ENCODE measurements around the gene TMEM207.

Gene TMEM207

GRCh38 chr3:190444006-190444405 is 5.7 kb downstream of the TMEM207 start:
- no peak for DNase-seq (ENCODE audit: low spot score)

DNA sequence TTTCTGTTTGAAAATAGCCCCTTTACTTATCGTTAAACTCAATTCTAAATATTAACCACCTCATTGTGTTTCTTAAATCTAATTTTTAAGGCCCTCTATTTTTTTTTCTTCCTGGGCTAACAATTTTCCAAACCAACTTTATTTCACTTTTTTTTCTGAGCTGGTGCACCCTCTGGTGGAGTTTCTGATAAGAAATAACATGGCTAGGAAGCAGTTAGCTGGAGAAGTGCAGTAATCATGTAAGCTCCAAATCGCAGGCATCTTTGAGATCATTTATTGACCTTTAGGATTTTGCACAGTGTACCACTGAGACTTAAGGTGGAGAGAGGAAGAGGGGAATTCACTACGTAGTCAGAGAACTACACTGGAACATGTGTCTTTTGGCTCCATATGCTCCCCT is 6.4 kb downstream of the TMEM207 start:
- DNase-seq (ENCODE audit: low spot score) = peak; percentile 15

- DNase-seq (ENCODE audit: low spot score) = no peak
These were observed 7.5 kb downstream of the TMEM207 start for GRCh38 chr3:190442240-190442639.

DNA sequence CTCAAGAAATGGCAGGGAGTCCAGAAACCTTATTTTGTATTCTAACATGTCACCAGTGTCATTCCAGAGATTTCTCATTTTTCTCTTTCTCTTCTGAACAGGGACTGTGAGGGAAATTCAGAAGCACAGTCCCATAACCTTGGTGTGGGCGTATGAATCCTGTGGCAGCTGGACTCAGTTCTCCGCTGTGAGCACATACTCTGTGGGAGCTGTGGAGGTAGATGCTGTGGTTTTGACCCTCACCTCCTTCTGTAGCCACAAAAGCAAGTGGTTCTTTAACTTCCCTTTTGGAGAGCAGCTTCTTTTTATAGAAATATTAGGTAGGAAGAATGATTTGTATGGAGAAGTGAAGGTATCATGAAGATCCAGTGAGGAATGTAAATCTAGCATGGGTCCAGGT is 13.4 kb downstream of the TMEM207 start:
- no peak for DNase-seq (ENCODE audit: low spot score)

DNA sequence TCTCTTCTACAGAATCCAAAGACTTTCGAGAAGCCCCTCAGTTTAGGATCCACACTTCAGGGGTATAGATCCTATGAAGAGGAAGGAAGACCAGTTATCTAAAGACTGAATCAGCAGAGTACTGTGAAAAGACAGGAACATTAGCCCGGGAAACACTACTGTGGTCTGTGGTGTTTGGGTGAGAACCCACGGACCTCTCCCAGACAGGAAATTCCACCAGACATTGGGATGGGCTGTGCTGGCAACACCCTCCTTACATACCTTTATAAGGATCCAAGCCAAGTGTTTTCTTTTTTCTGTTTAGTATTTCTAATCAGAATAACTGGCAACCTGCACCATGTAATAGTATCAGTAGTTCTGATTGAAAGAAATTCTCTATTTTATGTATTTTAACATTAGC is 14.1 kb downstream of the TMEM207 start:
- DNase-seq (ENCODE audit: low spot score) = no peak

- DNase-seq (ENCODE audit: low spot score) = no peak
These were observed 16.1 kb downstream of the TMEM207 start for GRCh38 chr3:190433626-190434025.

GRCh38 chr3:190432216-190432615 is 17.5 kb downstream of the TMEM207 start:
- no peak for DNase-seq (ENCODE audit: low spot score)

GRCh38 chr3:190430906-190431305 is 18.8 kb downstream of the TMEM207 start:
- DNase-seq (ENCODE audit: low spot score) = no peak

GRCh38 chr3:190429681-190430080 is 20.0 kb downstream of the TMEM207 start:
- DNase-seq (ENCODE audit: low spot score) = no peak

- DNase-seq (ENCODE audit: low spot score) = no peak
These were observed 22.7 kb downstream of the TMEM207 start for GRCh38 chr3:190426806-190427507.

- no peak for DNase-seq (ENCODE audit: low spot score)
These were observed 23.9 kb downstream of the TMEM207 start for GRCh38 chr3:190425833-190426232.

DNA sequence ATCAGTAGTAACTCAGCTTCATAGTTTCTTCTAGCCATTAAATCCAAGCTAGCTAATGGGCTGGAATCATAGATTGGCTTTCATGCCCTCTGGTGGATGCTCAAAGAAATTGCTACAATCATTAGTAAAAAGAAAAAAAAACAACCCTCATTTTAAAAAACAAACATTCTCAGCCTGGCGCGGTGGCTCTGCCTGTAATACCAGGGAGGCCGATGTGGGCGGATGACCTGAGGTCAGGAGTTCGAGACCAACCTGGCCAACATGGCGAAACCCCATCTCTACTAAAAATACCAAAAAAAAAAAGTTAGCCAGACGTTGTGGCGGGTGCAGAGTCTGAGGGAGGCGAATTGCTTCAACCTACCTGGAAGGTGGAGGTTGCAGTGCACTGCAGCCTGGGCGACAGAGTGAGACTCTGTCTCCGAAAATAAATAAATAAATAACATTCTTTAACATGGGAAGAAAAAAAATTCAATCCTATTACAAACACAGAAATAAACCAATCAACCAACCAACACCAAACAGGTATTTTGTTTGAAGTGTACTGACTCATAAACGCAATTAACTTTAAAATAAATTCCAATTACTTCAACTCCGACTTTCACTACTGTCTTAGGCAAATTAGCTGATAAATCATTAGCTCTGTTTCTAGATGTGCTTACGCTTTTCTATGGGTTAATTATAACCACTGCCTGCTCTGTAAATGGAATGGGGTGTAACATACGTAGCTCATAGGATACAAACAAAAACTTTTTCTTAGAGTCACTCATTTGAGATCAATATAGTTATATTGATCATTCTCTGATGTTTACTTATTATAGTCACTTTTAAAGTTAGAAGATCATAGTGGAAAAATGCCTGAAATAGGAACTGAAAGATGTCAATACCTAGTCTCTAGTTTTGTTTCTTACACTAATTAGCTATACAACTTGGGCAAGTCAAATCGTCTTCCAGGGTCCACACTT is 24.9 kb downstream of the TMEM207 start:
- DNase-seq (ENCODE audit: low spot score) = peak; percentile 84

DNA sequence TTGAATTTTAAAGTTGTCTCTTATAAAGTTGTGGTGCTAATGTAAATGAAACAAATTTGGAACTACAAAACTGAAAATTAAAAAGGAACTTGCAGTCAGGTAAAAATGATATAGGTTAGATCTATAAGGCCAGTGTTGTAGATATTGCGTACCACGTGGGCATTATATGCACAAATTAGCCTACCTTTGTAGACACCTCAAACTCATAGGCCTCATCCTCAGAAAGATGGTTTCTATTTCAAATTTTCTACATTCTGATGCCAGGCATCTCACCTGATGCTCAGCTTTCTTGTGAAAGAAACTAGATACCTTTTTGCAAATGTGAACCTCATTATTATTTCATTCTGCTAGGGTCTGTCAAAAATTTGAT is 25.6 kb downstream of the TMEM207 start:
- DNase-seq (ENCODE audit: low spot score) = no peak

GRCh38 chr3:190414297-190414696 is 35.4 kb downstream of the TMEM207 start:
- DNase-seq (ENCODE audit: low spot score) = no peak

DNA sequence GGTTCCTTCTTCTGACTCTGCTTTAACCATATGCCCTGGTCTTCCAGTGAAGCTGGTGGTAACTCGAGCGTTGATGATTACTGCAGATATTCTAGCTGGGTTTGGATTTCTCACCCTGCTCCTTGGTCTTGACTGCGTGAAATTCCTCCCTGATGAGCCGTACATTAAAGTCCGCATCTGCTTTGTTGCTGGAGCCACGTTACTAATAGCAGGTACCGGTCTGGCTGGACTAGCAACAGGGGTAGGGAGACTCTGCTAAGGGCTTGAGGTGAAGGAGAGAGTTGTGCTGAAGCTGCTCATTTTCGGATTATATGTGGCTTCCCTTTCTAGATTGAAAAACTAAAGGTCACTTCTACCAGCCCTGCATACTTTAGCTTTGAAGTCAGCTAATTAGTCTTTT is 45.0 kb downstream of the TMEM207 start:
- no peak for DNase-seq (ENCODE audit: low spot score)

DNA sequence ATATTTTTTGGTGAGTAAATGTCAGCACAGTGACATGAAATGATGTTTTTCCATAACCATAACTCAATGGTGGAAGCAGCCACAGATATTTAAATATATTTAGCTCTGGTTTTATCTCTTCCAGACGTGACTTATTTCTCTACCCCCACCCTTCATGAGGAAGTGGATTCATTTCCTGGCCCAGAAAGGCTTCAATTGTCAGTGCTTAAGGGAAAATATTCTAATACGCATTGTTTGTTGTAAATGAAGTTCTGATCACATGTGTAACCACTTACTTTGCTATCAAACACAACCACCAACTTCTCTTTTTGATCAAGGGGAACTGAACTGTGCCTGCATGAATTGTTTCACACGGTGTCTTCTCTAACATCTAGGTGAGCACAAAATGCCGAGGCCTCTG is 47.7 kb downstream of the TMEM207 start:
- DNase-seq (ENCODE audit: low spot score) = no peak

GRCh38 chr3:190399677-190400076 is 50.0 kb downstream of the TMEM207 start:
- DNase-seq (ENCODE audit: low spot score) = no peak

- no peak for DNase-seq (ENCODE audit: low spot score)
These were observed 51.8 kb downstream of the TMEM207 start for GRCh38 chr3:190397889-190398288.

GRCh38 chr3:190396001-190396400 is 53.7 kb downstream of the TMEM207 start:
- no peak for DNase-seq (ENCODE audit: low spot score)

- no peak for DNase-seq (ENCODE audit: low spot score)
These were observed 61.0 kb downstream of the TMEM207 start for GRCh38 chr3:190388703-190389102.

GRCh38 chr3:190387578-190388213 is 62.0 kb downstream of the TMEM207 start, which contains the start of gene CLDN16:
Gene CLDN16, plus strand, starts transcription at chr3:190388163. Its CDS starts 167 bp downstream, at chr3:190388330.
- DNase-seq (ENCODE audit: low spot score) = no peak

All from RKO (cell line).